NT2/D1 (cell line): Measurements from ENCODE around the gene AGMO.

ENCODE experiments used
- SUZ12 ChIP-seq: IDR thresholded peaks from 2 replicates; pipeline ENCODE4 v1.6.1; 2011; ENCODE audit not compliant: insufficient read length, insufficient read depth; ENCODE audit errors: extremely low read depth
- YY1 ChIP-seq: IDR thresholded peaks from 2 replicates; pipeline ENCODE4 v1.6.1; 2011; ENCODE audit not compliant: insufficient read length, insufficient read depth
- ZNF274 ChIP-seq: IDR thresholded peaks from 2 replicates; pipeline ENCODE4 v1.6.1; 2011; ENCODE audit warnings: mild to moderate bottlenecking, low read depth, low read length

- TF ChIP-seq ZNF274 (no peak), YY1 (no peak), SUZ12 (no peak)
These were observed 75.8 kb downstream of the AGMO start for GRCh38 chr7:15485998-15486397.
